Stomach (tissue), 4 donors: Measurements from ENCODE around the gene GOLGA8N.

Experiments used
- POLR2AphosphoS5 ChIP-seq, 3 donors: sonication (generic); formaldehyde crosslinking; IDR thresholded peaks; one replicate each; pipeline ENCODE4 v1.6.1; 2016; ENCODE audit warnings: antibody characterized with exemption in 3 of 3
- TF ChIP-seq, protein P1 (sequence below), 7 experiments: fragments of 450-650 bp in 4 of 7; fragments of 200-600 bp in 3 of 7; sonication (generic) in 3 of 7; IDR thresholded peaks; one replicate each; pipeline ENCODE4 v1.5.1; 2016 to 2019; ENCODE audit warnings: antibody characterized with exemption in 7 of 7, control low read depth in 2 of 7, mild to moderate bottlenecking in 1 of 7

- TF ChIP-seq, protein P1, sequence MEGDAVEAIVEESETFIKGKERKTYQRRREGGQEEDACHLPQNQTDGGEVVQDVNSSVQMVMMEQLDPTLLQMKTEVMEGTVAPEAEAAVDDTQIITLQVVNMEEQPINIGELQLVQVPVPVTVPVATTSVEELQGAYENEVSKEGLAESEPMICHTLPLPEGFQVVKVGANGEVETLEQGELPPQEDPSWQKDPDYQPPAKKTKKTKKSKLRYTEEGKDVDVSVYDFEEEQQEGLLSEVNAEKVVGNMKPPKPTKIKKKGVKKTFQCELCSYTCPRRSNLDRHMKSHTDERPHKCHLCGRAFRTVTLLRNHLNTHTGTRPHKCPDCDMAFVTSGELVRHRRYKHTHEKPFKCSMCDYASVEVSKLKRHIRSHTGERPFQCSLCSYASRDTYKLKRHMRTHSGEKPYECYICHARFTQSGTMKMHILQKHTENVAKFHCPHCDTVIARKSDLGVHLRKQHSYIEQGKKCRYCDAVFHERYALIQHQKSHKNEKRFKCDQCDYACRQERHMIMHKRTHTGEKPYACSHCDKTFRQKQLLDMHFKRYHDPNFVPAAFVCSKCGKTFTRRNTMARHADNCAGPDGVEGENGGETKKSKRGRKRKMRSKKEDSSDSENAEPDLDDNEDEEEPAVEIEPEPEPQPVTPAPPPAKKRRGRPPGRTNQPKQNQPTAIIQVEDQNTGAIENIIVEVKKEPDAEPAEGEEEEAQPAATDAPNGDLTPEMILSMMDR (IDR thresholded peaks at IDR 0.05) = no peak
- no peak for TF ChIP-seq POLR2AphosphoS5 (IDR thresholded peaks at IDR 0.05)
Measured at GRCh38 chr15:32646291-32646690, 53.0 kb downstream of the GOLGA8N start.
